HG02852 (cell line): ENCODE measurements around the gene SPACA6.
"Not testable (repeated sequence)": the region's sequence is repeated elsewhere in the genome, so short reads cannot be mapped to it uniquely, and the experiment has no call there.

Experiments used
- ATAC-seq: cut with Tn5 transposase; IDR thresholded peaks from one replicate; pipeline ENCODE4 v1.9.1; 2021; ENCODE audit warnings: mild to moderate bottlenecking, moderate library complexity; ENCODE audit not compliant: unreplicated experiment

SPACA6 gene

DNA sequence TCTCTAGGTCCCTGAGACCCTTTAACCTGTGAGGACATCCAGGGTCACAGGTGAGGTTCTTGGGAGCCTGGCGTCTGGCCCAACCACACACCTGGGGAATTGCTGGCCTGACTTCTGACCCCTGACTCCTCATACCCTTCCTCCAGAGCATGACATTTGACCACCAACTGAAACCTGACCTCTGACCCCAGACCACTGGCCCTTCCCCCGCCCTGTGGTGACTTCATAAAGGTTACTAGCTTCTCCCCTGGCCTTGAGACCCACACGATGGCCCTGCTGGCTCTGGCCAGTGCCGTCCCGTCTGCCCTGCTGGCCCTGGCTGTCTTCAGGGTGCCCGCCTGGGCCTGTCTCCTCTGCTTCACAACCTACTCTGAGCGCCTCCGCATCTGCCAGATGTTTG lies at the start of gene SPACA6:
Gene SPACA6 (plus strand): TSS at position 71 of the 400 bp plus-strand sequence. CDS start 197 bp downstream, at position 268.
- no peak for ATAC-seq

DNA sequence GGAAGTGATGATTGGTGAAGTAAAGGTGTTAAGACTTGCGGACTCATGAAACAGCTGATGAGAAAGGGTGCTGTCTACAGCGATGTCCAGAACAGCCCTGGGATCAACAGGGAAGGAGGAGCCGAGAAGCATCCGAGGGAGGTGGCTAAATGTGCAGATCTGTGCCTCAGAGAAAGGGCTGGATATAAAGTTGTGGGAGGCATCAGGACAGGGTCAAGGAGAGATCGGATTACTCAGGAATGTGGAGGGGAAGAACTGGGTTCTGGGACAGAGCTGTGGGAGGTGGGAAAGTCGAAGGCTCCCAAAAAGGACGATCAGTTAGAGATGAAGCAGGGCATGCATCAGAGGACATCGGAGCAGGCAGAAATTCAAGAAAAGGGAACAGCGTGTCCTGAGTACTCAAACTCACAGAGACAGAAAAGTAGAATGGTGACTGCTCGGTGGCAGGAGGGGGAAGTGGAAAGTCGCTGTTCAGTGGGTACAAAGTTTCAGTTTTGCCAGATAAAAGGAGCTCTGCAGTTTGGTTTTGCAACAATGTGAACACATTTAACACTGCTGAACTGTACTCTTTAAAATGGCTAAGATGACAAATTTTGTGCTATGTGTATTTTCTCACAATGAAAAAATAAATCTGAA lies 48.4 kb upstream of the SPACA6 start:
- ATAC-seq = no peak

DNA sequence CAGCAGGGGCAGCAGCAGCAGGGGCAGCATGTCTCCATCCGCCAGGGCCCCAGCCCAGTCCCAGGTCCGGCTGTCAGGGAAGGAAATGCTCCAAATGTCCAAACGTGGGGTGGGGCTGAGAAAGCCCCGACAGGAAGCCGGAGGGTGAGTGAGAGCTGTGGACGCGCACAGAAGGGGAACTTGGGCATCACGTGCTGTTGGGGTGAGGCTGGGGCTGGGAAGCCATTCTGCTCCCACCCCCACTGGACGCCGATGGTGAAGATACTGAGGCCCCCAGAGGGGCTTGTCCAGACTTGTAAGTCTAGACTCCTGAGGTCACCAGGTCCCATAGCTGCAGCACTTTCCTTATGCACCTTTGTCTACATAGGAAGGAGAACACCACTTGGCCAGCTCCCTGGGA lies 46.4 kb upstream of the SPACA6 start, which contains the start of gene SIGLEC14:
Gene SIGLEC14 (minus strand): TSS at position 96 of the 400 bp plus-strand sequence. CDS start 66 bp downstream, at position 30.
- ATAC-seq = not testable (repeated sequence)

DNA sequence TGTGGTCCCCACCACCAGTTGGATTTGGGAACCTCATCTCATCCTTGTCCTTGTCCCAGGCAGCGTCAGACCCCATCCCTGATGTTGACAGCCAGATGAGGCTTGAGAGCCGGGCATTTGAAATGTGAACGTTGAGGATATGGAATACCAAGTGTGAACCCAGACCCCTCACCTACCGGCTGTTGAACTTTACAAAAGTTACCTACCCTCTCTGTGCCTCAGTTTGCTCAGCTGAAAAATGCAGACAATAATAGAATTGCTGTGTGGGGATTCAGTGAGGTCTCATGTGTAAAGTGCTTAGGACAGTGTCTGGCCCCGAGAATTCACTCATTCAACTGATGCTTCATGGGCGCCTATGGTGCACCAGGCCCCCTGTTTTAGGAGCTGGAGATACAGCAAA lies 45.8 kb upstream of the SPACA6 start:
- no peak for ATAC-seq

GRCh38 chr19:51651216-51651846 lies 41.8 kb upstream of the SPACA6 start:
- no peak for ATAC-seq

- no peak for ATAC-seq
Observed at GRCh38 chr19:51652266-51652665, 40.9 kb upstream of the SPACA6 start.

GRCh38 chr19:51653162-51653561 lies 40.0 kb upstream of the SPACA6 start:
- ATAC-seq = no peak

GRCh38 chr19:51654783-51655182 lies 38.3 kb upstream of the SPACA6 start:
- no peak for ATAC-seq

GRCh38 chr19:51660975-51661600 lies 32.0 kb upstream of the SPACA6 start:
- no peak for ATAC-seq

DNA sequence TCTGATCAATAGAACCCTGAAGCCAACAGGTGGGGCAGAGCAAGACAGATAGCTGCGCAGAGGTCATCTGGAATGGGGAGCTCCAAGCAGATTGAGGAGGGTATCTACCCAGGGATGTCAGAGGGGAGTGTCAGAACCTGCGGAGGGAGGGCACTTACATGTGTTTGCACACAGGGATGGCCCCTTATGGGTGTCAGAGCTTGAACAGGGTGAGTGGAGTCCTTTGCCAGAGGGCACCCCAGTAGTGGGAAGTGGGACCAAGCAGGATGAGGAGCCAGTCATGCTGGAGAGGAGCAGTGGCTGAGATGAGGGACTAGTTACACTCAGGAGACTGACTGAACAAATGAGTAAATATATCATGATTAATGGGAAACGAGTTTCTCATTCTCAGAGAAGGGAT lies 29.5 kb upstream of the SPACA6 start:
- ATAC-seq = no peak

DNA sequence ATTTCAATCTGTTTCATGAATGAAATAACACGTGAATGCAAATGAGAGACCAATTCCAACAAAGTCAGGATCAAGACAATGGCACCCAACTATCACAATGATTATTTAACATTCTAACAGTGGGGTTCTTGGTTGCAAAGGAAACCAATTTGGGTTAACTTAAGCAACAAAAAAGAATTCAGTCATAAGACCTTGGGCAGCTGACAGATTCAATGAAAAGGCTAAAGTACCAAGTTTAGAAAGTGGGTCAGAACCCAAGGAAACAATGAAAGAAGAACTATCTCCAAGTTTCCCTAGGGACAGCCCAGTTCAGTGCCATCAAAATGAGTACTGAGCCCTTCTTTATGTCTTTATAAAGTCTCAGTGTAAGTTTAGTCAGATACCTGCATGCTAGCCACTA lies 29.0 kb upstream of the SPACA6 start:
- ATAC-seq = no peak

GRCh38 chr19:51664997-51665396 lies 28.1 kb upstream of the SPACA6 start:
- ATAC-seq = no peak

- no peak for ATAC-seq
Observed at GRCh38 chr19:51668216-51668615, 24.9 kb upstream of the SPACA6 start.

DNA sequence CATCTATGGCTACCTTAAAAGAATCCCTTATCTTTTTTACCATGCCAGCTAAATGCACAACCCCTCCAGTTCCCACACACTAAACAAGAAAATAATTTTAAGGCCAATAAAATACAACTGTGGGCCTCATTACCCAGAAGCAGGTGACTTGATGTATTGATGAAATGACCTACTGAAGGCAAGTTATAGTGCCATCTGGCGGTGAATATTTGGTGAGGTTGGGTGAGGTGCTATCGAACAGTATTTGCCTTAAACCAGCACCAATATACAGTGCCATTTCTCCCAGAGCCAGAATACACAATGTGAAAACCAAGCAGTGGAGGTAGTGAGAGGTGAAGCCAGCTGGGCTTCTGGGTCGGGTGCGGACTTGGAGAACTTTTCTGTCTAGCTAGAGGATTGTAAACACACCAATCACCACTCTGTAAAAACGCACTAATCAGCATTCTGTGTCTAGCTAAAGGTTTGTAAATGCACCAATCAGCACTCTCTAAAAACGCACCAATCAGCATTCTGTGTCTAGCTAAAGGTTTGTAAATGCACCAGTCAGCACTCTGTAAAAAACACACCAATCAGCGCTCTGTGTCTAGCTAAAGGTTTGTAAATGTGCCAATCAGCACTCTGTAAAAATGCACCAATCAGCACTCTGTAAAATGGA lies 17.1 kb upstream of the SPACA6 start:
- not testable (repeated sequence) for ATAC-seq

DNA sequence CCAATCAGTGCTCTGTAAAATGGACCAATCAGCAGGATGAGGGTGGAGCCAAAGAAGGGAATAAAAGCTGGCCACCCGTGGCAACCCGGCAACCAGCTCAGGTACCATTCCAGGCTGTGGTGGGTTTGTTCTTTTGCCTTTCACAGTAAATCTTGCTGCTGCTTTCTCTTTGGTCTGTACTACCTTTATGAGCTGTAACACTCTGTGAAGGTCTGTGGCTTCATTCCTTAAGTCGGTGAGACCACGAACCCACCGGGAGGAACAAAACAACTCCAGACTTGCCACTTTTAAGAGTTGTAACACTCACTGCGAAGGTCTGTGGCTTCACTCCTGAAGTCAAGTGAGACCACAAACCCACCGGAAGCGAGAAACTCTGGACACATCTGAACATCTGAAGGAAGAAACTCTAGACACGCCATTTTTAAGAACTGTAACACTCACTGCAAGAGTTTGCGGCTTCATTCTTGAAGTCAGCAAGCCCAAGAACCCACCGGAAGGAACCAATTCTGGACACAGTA lies 16.5 kb upstream of the SPACA6 start:
- no peak for ATAC-seq

- no peak for ATAC-seq
Observed at GRCh38 chr19:51680474-51680873, 12.7 kb upstream of the SPACA6 start.

- ATAC-seq = no peak
Observed at GRCh38 chr19:51681286-51681941, 11.7 kb upstream of the SPACA6 start.

- no peak for ATAC-seq
Observed at GRCh38 chr19:51686171-51686570, 7.0 kb upstream of the SPACA6 start.

DNA sequence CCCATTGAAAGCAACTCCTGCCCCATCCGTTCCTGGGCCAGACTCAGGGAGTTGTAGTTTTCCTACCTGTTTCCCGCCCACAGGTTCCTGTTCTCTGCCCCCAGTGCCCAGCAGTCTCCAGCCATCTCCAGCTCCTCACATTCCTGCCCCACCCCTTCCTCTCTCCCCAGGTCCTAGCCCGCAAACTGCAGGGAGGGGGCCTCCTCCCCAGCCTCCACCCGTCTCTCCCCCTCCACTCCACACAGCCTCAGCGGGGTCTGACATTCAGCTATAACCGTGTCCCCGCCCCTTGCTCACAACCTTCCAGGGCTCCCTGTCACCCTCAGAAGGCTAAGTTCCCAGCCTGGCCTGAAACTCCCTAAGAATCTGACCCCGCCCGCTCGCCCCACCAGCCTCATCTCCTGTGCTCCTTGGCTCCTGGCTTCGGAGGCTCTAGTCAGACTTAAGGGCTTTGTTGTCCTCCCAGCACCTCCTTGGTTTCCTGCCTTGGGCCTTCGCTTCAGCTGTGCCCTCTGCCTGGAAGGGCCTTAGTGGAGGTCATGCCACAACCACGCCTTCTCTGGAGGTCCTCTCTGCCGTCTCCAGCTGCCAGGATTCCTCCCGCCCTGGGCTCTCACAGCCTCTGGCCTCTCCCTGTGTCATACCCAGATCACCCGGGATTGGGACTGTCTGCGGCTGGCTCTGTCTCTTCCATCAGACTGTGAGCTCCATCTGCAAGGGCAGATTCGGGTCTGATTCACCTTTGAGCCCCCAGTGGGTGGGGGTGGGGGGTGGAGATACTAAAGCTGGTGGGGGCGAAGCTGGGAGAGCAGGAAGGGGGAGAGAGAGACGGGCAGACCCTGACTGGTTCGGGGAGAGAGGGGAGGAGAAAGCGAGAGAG lies 5.1 kb upstream of the SPACA6 start:
- no peak for ATAC-seq
